ENCODE measurements around the gene OR5H14. TPM values are rescaled to one million over a fixed set of nuclear protein-coding genes. Genes with fewer than 3 reads are reported as not detected.

The OR5H14 gene
- not detected in 2 replicates for total RNA-seq

GRCh38 chr3:98147179-98147578 is at the start of gene OR5H14:
TSS of gene OR5H14 (plus strand) at chr3:98147479. CDS start at chr3:98149386, 1,907 bp downstream.

GRCh38 chr3:98130421-98130820 is 16.9 kb upstream of the OR5H14 start, which contains the start of gene OR5H1:
TSS of gene OR5H1 (plus strand) at chr3:98130721. CDS start at chr3:98132698, 1,977 bp downstream.

GRCh38 chr3:98166396-98166795 is 19.1 kb downstream of the OR5H14 start, which contains the start of gene OR5H15:
TSS of gene OR5H15 (plus strand) at chr3:98166696. CDS start at chr3:98168700, 2,004 bp downstream.

Other genes starting within 250 kb of the OR5H14 start
- gene RIOX2, start 175.0 kb upstream of the OR5H14 start, total RNA-seq = 26.1 and 27.3 TPM in 2 replicates
- gene GABRR3, start 112.2 kb upstream of the OR5H14 start, total RNA-seq = not detected in 2 replicates
- gene OR5AC2, start 60.3 kb upstream of the OR5H14 start, total RNA-seq = not detected in 2 replicates
- not detected in 2 replicates for gene OR5H1, start 16.8 kb upstream of the OR5H14 start, total RNA-seq
- not detected in 2 replicates for gene OR5H15, start 19.2 kb downstream of the OR5H14 start, total RNA-seq
- not detected in 2 replicates for gene OR5H6, start 116.8 kb downstream of the OR5H14 start, total RNA-seq
- not detected in 2 replicates for gene OR5H2, start 135.0 kb downstream of the OR5H14 start, total RNA-seq
- gene OR5K4, start 206.4 kb downstream of the OR5H14 start, total RNA-seq = not detected in 2 replicates
- gene OR5K3, start 243.2 kb downstream of the OR5H14 start, total RNA-seq = not detected in 2 replicates

Measured in epithelial cell of umbilical artery (primary cell).